Endothelial cell of coronary artery (primary cell): Measurements from ENCODE around the gene TMOD2. TPM values are rescaled to one million over a fixed set of nuclear protein-coding genes. Genes with fewer than 3 reads are reported as not detected.

Experiments
- total RNA-seq: library from RNA; depleted of rRNA; stranded (reverse); fragments of >200 nt; gene quantifications from 2 replicates; pipeline ENCODE4 v1.2.3, GENCODE V29; 2014

TMOD2 gene
- total RNA-seq: 3.5 and 5.9 TPM in 2 replicates

DNA sequence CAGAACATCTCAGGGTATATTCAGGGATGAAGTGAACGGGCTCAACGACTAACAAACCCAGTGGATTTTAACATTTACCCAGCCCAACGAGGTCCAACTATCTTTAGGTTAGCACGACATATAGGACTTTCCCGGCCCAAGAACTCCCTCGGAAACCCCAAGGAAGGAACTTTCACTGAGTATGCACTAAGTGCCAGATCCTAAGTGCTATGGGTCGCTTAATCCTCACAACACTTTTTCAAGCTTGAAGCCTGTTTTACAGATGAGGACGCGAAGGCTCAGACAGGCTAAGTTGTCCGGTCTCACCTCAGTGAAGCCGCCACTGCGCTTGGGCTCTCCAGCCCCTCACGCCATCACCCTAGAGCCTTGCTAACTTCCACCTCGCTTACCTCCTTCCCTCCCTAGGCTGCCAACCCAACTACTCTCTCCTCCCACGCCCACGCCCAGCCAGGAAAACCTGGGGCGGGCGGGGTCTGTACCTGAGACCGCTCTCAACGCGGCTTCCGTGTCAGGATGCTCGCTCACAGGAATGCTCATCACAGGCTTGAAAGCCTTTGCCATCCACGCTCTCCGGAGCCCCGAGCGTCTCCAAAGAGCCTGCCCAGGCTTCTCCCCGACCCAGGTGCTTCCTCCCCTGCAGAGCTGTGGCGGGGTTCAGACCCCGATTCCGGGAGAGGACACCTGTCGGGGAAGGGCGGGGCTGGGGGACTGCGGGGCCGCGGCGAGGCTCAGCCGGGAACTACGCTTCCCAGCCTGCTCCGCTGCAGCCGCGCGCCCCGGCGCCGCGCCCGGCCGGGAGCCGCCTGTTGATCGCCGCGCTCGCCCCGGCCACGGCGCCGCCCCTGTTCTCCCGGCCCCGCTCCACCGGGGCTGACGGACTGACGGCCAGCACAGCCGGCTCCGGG is at the start of gene TMOD2:
Gene TMOD2, plus strand, starts transcription at position 806 of the 905 bp plus-strand sequence. CDS start 14,845 bp downstream, outside the sequence.

GRCh38 chr15:51737522-51738305 is 13.7 kb upstream of the TMOD2 start, which contains the start of gene LYSMD2:
TSS of gene LYSMD2 (minus strand) at chr15:51737655. CDS start at chr15:51737622, 33 bp downstream.

DNA sequence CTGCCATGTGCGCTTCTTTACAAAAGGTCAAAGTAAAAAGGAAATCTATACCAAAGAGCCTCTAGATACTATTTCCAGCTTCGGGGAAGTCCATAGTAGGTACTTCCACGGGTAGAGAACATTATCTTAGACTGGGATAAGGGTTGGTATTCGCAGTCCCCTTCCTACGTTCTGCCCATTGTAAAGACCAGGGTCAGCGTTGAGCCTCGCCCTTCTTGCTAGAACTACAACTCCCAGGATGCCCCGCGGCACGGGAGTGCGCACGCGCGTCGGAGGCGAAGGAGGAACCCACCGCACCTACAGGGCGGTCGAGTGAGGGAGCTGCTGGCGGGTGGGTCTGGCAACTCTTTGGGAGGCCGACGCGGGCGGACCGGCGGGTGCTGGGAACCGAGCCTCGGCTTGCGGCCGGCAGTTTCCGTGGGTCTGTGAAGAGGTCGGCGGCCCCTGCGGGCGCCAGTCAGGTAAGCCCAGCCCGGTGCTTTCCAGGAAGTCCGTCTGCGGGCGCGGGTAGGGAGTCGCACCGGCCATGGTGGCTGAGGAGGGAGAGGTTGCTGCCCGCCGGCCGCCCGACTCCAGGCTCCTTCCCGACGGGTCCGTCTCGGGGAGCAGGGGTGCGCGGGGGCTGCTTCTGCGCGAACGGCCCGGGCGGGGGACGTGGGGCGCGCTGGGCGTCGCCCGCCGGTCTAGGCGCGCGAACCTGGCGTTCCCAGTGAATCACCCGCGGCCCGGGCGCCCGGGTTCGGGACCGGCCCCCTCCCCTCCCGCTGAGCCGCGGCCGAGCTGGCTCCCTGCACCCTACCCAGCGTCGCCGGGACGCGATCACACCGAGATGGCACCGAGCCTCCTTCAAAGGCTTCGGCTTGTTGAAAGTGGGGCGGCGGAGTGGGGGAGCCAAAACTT is 78.2 kb downstream of the TMOD2 start, which contains the start of gene TMOD3:
Gene TMOD3, plus strand, starts transcription at position 278 of the 900 bp plus-strand sequence. CDS start 33,232 bp downstream, outside the sequence.

Other genes with a start within 250 kb of the TMOD2 start
- gene DMXL2, start 128.8 kb upstream of the TMOD2 start, total RNA-seq: 11.2 and 14.0 TPM in 2 replicates
- under 0.01 TPM in 1 of 2 replicates, not detected in the other for gene SCG3, start 70.1 kb upstream of the TMOD2 start, total RNA-seq
- gene LYSMD2, start 13.9 kb upstream of the TMOD2 start, total RNA-seq: 7.3 and 8.7 TPM in 2 replicates
- gene TMOD3, start 78.1 kb downstream of the TMOD2 start, total RNA-seq: 63.3 and 95.8 TPM in 2 replicates
- gene LEO1, start 220.2 kb downstream of the TMOD2 start, total RNA-seq: 27.5 and 31.9 TPM in 2 replicates